Mesenchymal stem cell (in vitro differentiated cells and primary cell): ENCODE data around the gene SEMG1.

Experiments
- DNase-seq: peaks from one replicate; pipeline ENCODE4 v3.0.0-alpha.2; 2013
- H2AFZ ChIP-seq: one replicate; pipeline ENCODE4 v1.6.1; 2013; ENCODE audit warnings: low read depth, mild to moderate bottlenecking, control low read depth, inconsistent platforms, low read length, moderate library complexity
- H2AK5ac ChIP-seq: 2 replicates; pipeline ENCODE4 v1.6.1; 2013; ENCODE audit warnings: low read length, moderate library complexity, mild to moderate bottlenecking, inconsistent platforms; ENCODE audit not compliant: severe bottlenecking
- H2BK120ac ChIP-seq: one replicate; pipeline ENCODE4 v1.6.1; 2013; ENCODE audit warnings: low read depth, mild to moderate bottlenecking, inconsistent platforms, low read length, moderate library complexity
- H2BK12ac ChIP-seq, 2 experiments: one replicate each; pipeline ENCODE4 v1.6.1; 2013; ENCODE audit warnings: inconsistent platforms in 2 of 2, low read length in 2 of 2, mild to moderate bottlenecking in 2 of 2, moderate library complexity in 2 of 2, control low read depth in 1 of 2
- H2BK15ac ChIP-seq: one replicate; pipeline ENCODE4 v1.6.1; 2013; ENCODE audit warnings: mild to moderate bottlenecking, low read depth, inconsistent platforms; ENCODE audit not compliant: poor library complexity, severe bottlenecking
- H2BK5ac ChIP-seq: 2 replicates; pipeline ENCODE4 v1.6.1; 2013; ENCODE audit warnings: low read depth, mild to moderate bottlenecking, low read length, control low read depth, inconsistent platforms; ENCODE audit not compliant: poor library complexity, severe bottlenecking
- H3K14ac ChIP-seq, 2 experiments: one replicate each; pipeline ENCODE4 v1.6.1; 2013; ENCODE audit warnings: inconsistent platforms in 2 of 2, low read length in 2 of 2, control low read depth in 1 of 2, mild to moderate bottlenecking in 1 of 2, moderate library complexity in 1 of 2
- H3K18ac ChIP-seq, 2 experiments: one replicate each; pipeline ENCODE4 v1.6.1; 2013; ENCODE audit warnings: inconsistent platforms in 2 of 2, low read length in 2 of 2, control low read depth in 1 of 2, low read depth in 1 of 2, mild to moderate bottlenecking in 1 of 2
- H3K23ac ChIP-seq, 2 experiments: one replicate each; pipeline ENCODE4 v1.6.1; 2013; ENCODE audit warnings: inconsistent platforms in 2 of 2, low read length in 2 of 2, mild to moderate bottlenecking in 2 of 2, moderate library complexity in 2 of 2, control low read depth in 1 of 2
- H3K27ac ChIP-seq: 2 replicates; pipeline ENCODE4 v1.5.1; 2013; ENCODE audit warnings: mild to moderate bottlenecking, moderate library complexity, low read length, control low read depth, inconsistent platforms; ENCODE audit not compliant: poor library complexity, severe bottlenecking
- H3K27me3 ChIP-seq, 2 experiments: 2 replicates each; pipeline versions ENCODE4 v1.6.1 to v1.7.0; 2013; ENCODE audit warnings: low read length in 2 of 2, mild to moderate bottlenecking in 2 of 2, moderate library complexity in 2 of 2, control low read depth in 1 of 2, inconsistent platforms in 1 of 2; ENCODE audit not compliant: control insufficient read depth in 1 of 2, insufficient read depth in 1 of 2
- H3K36me3 ChIP-seq, 2 experiments: 2 replicates each; pipeline versions ENCODE4 v1.6.1 to v1.7.0; 2013; ENCODE audit warnings: low read length in 2 of 2, control low read depth in 1 of 2, inconsistent platforms in 1 of 2, low read depth in 1 of 2, mild to moderate bottlenecking in 1 of 2; ENCODE audit not compliant: insufficient read depth in 2 of 2, control insufficient read depth in 1 of 2
- H3K4ac ChIP-seq, 2 experiments: one replicate each; pipeline ENCODE4 v1.6.1; 2013; ENCODE audit warnings: inconsistent platforms in 2 of 2, low read length in 2 of 2, mild to moderate bottlenecking in 2 of 2, moderate library complexity in 2 of 2, control low read depth in 1 of 2, low read depth in 1 of 2
- H3K4me1 ChIP-seq: 2 replicates; pipeline ENCODE4 v1.6.1; 2013; ENCODE audit warnings: low read depth, low read length, control low read depth; ENCODE audit not compliant: control insufficient read depth, insufficient read depth
- H3K4me2 ChIP-seq: 2 replicates; pipeline ENCODE4 v1.6.1; 2013; ENCODE audit warnings: low read length, mild to moderate bottlenecking, inconsistent platforms; ENCODE audit not compliant: poor library complexity, severe bottlenecking
- H3K4me3 ChIP-seq, 2 experiments: 2 replicates each; pipeline versions ENCODE4 v1.5.1 to v1.7.0; 2013; ENCODE audit warnings: low read length in 2 of 2, mild to moderate bottlenecking in 2 of 2, control low read depth in 1 of 2, low read depth in 1 of 2; ENCODE audit not compliant: insufficient read depth in 1 of 2
- H3K79me1 ChIP-seq: replicated peaks from 2 replicates; pipeline ENCODE4 v1.6.1; 2013; ENCODE audit warnings: mild to moderate bottlenecking, control low read depth, low read length, inconsistent platforms; ENCODE audit not compliant: poor library complexity, severe bottlenecking
- H3K9ac ChIP-seq: 2 replicates; pipeline ENCODE4 v1.7.0; 2013; ENCODE audit warnings: mild to moderate bottlenecking, low read length, moderate library complexity
- H3K9me3 ChIP-seq: 2 replicates; pipeline ENCODE4 v1.7.0; 2013; ENCODE audit warnings: mild to moderate bottlenecking, low read length; ENCODE audit not compliant: control insufficient read depth
- H4K8ac ChIP-seq: one replicate; pipeline ENCODE4 v1.6.1; 2013; ENCODE audit warnings: inconsistent platforms, mild to moderate bottlenecking, low read length, moderate library complexity
- H4K91ac ChIP-seq: one replicate; pipeline ENCODE4 v1.6.1; 2013; ENCODE audit warnings: mild to moderate bottlenecking, low read length, inconsistent platforms
- WGBS: methylation state at CpG from one replicate; pipeline ENCODE4 v1.1.7; 2013; ENCODE audit warnings: mixed read lengths; 5-methylcytosine and 5-hydroxymethylcytosine counted together

SEMG1 gene

GRCh38 chr20:45258664-45259063 is 51.8 kb downstream of the SEMG1 start:
- Histone ChIP-seq H3K4me2 (no peak overlapping the region), H3K79me1 (no peaks in the 10 kb centered on the region), H3K27me3 (peaks cover 17 to 60% of the 10 kb centered on the region in 2 experiments), H2AFZ (no peak overlapping the region), H3K36me3 (no peaks in the 10 kb centered on the region), H2BK5ac (no peak overlapping the region), H3K9me3 (no peaks in the 10 kb centered on the region), H3K4ac (no peak overlapping the region), H3K27ac (no peak overlapping the region), H4K8ac (no peak overlapping the region), H3K18ac (no peak overlapping the region), H4K91ac (no peak overlapping the region), H2AK5ac (no peak overlapping the region), H2BK15ac (no peak overlapping the region), H2BK12ac (no peak overlapping the region), H3K9ac (no peak overlapping the region), H3K14ac (no peak overlapping the region), H3K4me1 (no peaks in the 10 kb centered on the region), H3K4me3 (no peak overlapping the region), H2BK120ac (no peak overlapping the region), H3K23ac (no peak overlapping the region)
- no peak for DNase-seq
- WGBS, result 74% methylated on average over 2 of the region's 2 CpGs
